Measurements from ENCODE around the gene OXT. TPM values are rescaled to one million over a fixed set of nuclear protein-coding genes. Genes with fewer than 3 reads are reported as not detected.
"Not testable (repeated sequence)": the region's sequence is repeated elsewhere in the genome, so short reads cannot be mapped to it uniquely, and the experiment has no call there.

OXT gene
- total RNA-seq, 1 experiment from 2014 or later, result not detected

GRCh38 chr20:3074812-3075211 lies 3.4 kb downstream of the OXT start:
- H2AK5ac ChIP-seq (ENCODE audit: insufficient read length, low read length), result no peak overlapping the region
- no peak overlapping the region for H2BK12ac ChIP-seq (ENCODE audit: insufficient read length, low read depth, low read length)
- no peak overlapping the region for H3K23ac ChIP-seq (ENCODE audit: insufficient read length, low read depth, low read length)
- H4K20me1 ChIP-seq (ENCODE audit: control insufficient read depth, insufficient read depth, insufficient read length), result no peaks in the 10 kb centered on the region
- no peak overlapping the region for H2BK15ac ChIP-seq (ENCODE audit: low read depth, low read length)
- H3K27me3 ChIP-seq (ENCODE audit: insufficient read depth, low read length), result peaks cover 9% of the 10 kb centered on the region; the same call in 1 of the 2 replicates
- no peak overlapping the region for H3K4me2 ChIP-seq (ENCODE audit: insufficient read depth, insufficient read length, low read length)
- H3K27ac ChIP-seq (ENCODE audit: insufficient read length, low read depth, low read length), result no peak overlapping the region
- no peaks in the 10 kb centered on the region; a peak in 2 of 7 replicates for H3K36me3 Mint-ChIP-seq (ENCODE audit: insufficient read depth in 1 of 3, low read depth in 3 of 3)
- H3K9me3 Mint-ChIP-seq, result peaks cover 10 to 12% of the 10 kb centered on the region in 2 experiments
- no peak overlapping the region for H4K8ac ChIP-seq (replicated peaks; ENCODE audit: insufficient read length, low read depth, low read length)
- no peaks in the 10 kb centered on the region for H3K4me1 ChIP-seq (ENCODE audit: insufficient read depth, low read length)
- WGBS (ENCODE audit: extremely low coverage, insufficient read length, low lambda C conversion rate), result no CpG with 5 or more reads among the region's 6 CpGs
- H2AFZ ChIP-seq (ENCODE audit: low read length), result no peak overlapping the region
- no peak for DNase-seq
- no peak overlapping the region for H3K18ac ChIP-seq (ENCODE audit: insufficient read length, low read depth, low read length)
- H3T11ph ChIP-seq (ENCODE audit: low read length), result no peak overlapping the region
- peaks cover 69% of the 10 kb centered on the region for H3K27me3 Mint-ChIP-seq (ENCODE audit: low read depth)
- H2BK20ac ChIP-seq (ENCODE audit: low read depth, low read length, poor library complexity, severe bottlenecking), result no peak overlapping the region
- no peaks in the 10 kb centered on the region for H3K79me1 ChIP-seq (ENCODE audit: insufficient read depth, low read depth, low read length, poor library complexity, severe bottlenecking)
- no peak overlapping the region for H2BK5ac ChIP-seq (ENCODE audit: insufficient read length, low read length)
- no peak overlapping the region for H3K4ac ChIP-seq (ENCODE audit: low read depth, low read length)
- H2BK120ac ChIP-seq (ENCODE audit: low read depth, low read length, poor library complexity, severe bottlenecking), result no peak overlapping the region
- H3K9ac ChIP-seq (ENCODE audit: extremely low read depth, insufficient read length, low read length), result no peak overlapping the region
- no peak overlapping the region for H3K27ac Mint-ChIP-seq
- no peak overlapping the region; a peak in 1 of 5 replicates for H3K4me3 Mint-ChIP-seq
- no peak overlapping the region for H3K14ac ChIP-seq (ENCODE audit: insufficient read depth, low read length)
- no peaks in the 10 kb centered on the region for H3K79me2 ChIP-seq (ENCODE audit: insufficient read depth, low read length)
- no peak overlapping the region for H3K56ac ChIP-seq (ENCODE audit: insufficient read length, low read depth, low read length)
- H3K9me3 ChIP-seq (ENCODE audit: control insufficient read depth, low read depth, low read length), result peaks cover 10% of the 10 kb centered on the region
- no peak for TF ChIP-seq CTCF (conservative IDR thresholded peaks at IDR 0.05)
- no peaks in the 10 kb centered on the region for H3K23me2 ChIP-seq (ENCODE audit: insufficient read length, low read depth, low read length, poor library complexity, severe bottlenecking)
- H4K91ac ChIP-seq (ENCODE audit: insufficient read length, low read depth, low read length), result no peak overlapping the region
- H3K4me1 Mint-ChIP-seq, result peaks cover 6% of the 10 kb centered on the region in 2 experiments
- H4K5ac ChIP-seq (ENCODE audit: insufficient read length, low read depth, low read length), result no peak overlapping the region

- not testable (repeated sequence) for H2BK20ac ChIP-seq (ENCODE audit: low read depth, low read length, poor library complexity, severe bottlenecking); H3K4me3 Mint-ChIP-seq; H4K8ac ChIP-seq (replicated peaks; ENCODE audit: insufficient read length, low read depth, low read length); H3K23ac ChIP-seq (ENCODE audit: insufficient read length, low read depth, low read length); H2BK12ac ChIP-seq (ENCODE audit: insufficient read length, low read depth, low read length); H2BK5ac ChIP-seq (ENCODE audit: insufficient read length, low read length); H3K27ac Mint-ChIP-seq; H3K9me3 ChIP-seq (ENCODE audit: control insufficient read depth, low read depth, low read length); H3K27ac ChIP-seq (ENCODE audit: insufficient read length, low read depth, low read length); H3K4ac ChIP-seq (ENCODE audit: low read depth, low read length); H4K5ac ChIP-seq (ENCODE audit: insufficient read length, low read depth, low read length); H4K91ac ChIP-seq (ENCODE audit: insufficient read length, low read depth, low read length); H3K4me1 ChIP-seq (ENCODE audit: insufficient read depth, low read length); H3T11ph ChIP-seq (ENCODE audit: low read length); H3K36me3 Mint-ChIP-seq (ENCODE audit: insufficient read depth in 1 of 3, low read depth in 3 of 3); H3K4me2 ChIP-seq (ENCODE audit: insufficient read depth, insufficient read length, low read length); H2AFZ ChIP-seq (ENCODE audit: low read length); H4K20me1 ChIP-seq (ENCODE audit: control insufficient read depth, insufficient read depth, insufficient read length); H2BK15ac ChIP-seq (ENCODE audit: low read depth, low read length); H2BK120ac ChIP-seq (ENCODE audit: low read depth, low read length, poor library complexity, severe bottlenecking); H3K18ac ChIP-seq (ENCODE audit: insufficient read length, low read depth, low read length); H3K14ac ChIP-seq (ENCODE audit: insufficient read depth, low read length); DNase-seq; H3K9ac ChIP-seq (ENCODE audit: extremely low read depth, insufficient read length, low read length); H3K4me1 Mint-ChIP-seq; H3K23me2 ChIP-seq (ENCODE audit: insufficient read length, low read depth, low read length, poor library complexity, severe bottlenecking); H3K79me2 ChIP-seq (ENCODE audit: insufficient read depth, low read length); H2AK5ac ChIP-seq (ENCODE audit: insufficient read length, low read length); H3K56ac ChIP-seq (ENCODE audit: insufficient read length, low read depth, low read length); H3K27me3 ChIP-seq (ENCODE audit: insufficient read depth, low read length); H3K79me1 ChIP-seq (ENCODE audit: insufficient read depth, low read depth, low read length, poor library complexity, severe bottlenecking)
- H3K27me3 Mint-ChIP-seq (ENCODE audit: low read depth), result peaks cover 73% of the 10 kb centered on the region
- peaks cover 10 to 12% of the 10 kb centered on the region in 2 experiments for H3K9me3 Mint-ChIP-seq
- WGBS (ENCODE audit: extremely low coverage, insufficient read length, low lambda C conversion rate), result no CpG with 5 or more reads among the region's 6 CpGs
These were observed 3.9 kb downstream of the OXT start for GRCh38 chr20:3075315-3075714.
